DND-41 (cell line): ENCODE data around the gene PAGE2B.
"Not testable (repeated sequence)": the region's sequence is repeated elsewhere in the genome, so short reads cannot be mapped to it uniquely, and the experiment has no call there.

Experiments
- ATAC-seq: fragments of 200-7000 bp; cut with Tn5 transposase; 3 replicates; pipeline ENCODE4 v1.9.1; 2021; ENCODE audit warnings: low read depth; ENCODE audit not compliant: insufficient read depth
- DNase-seq: peaks from one replicate; pipeline ENCODE4 v3.0.0-alpha.2; 2020
- H2AFZ ChIP-seq: 2 replicates; pipeline ENCODE4 v1.6.0; 2012; ENCODE audit warnings: low read depth, low read length
- H3K27ac ChIP-seq: 2 replicates; pipeline ENCODE4 v1.5.1; 2012; ENCODE audit warnings: low read length, inconsistent platforms
- H3K27me3 ChIP-seq: fragments of 200-600 bp; sonication (generic); 2 replicates; pipeline ENCODE4 v1.6.0; 2012; ENCODE audit warnings: low read length, mild to moderate bottlenecking, inconsistent platforms; ENCODE audit not compliant: insufficient read depth, poor library complexity
- H3K36me3 ChIP-seq: 2 replicates; pipeline ENCODE4 v1.5.1; 2012; ENCODE audit warnings: low read length, inconsistent platforms; ENCODE audit not compliant: insufficient read depth
- H3K4me1 ChIP-seq: 2 replicates; pipeline ENCODE4 v1.5.1; 2012; ENCODE audit warnings: mild to moderate bottlenecking, low read length; ENCODE audit not compliant: insufficient read depth
- H3K4me2 ChIP-seq: 2 replicates; pipeline ENCODE4 v1.6.0; 2012; ENCODE audit warnings: mild to moderate bottlenecking, moderate library complexity, low read length, inconsistent platforms; ENCODE audit not compliant: insufficient read depth
- H3K4me3 ChIP-seq, 2 experiments: fragments of 200-600 bp in 1 of 2; shearing (Covaris generic) in 1 of 2; 2 replicates each; pipeline ENCODE4 v1.5.1; 2012 to 2016; ENCODE audit warnings: inconsistent platforms in 2 of 2, low read length in 2 of 2, mild to moderate bottlenecking in 2 of 2, low read depth in 1 of 2, moderate library complexity in 1 of 2
- H3K79me2 ChIP-seq: 2 replicates; pipeline ENCODE4 v1.6.0; 2012; ENCODE audit warnings: low read length, inconsistent platforms; ENCODE audit not compliant: insufficient read depth
- H3K9ac ChIP-seq: 2 replicates; pipeline ENCODE4 v1.6.0; 2012; ENCODE audit warnings: low read depth, mild to moderate bottlenecking, inconsistent platforms, low read length, moderate library complexity
- H3K9me3 ChIP-seq: 2 replicates; pipeline ENCODE4 v1.5.1; 2012; ENCODE audit warnings: low read length, moderate library complexity, mild to moderate bottlenecking, inconsistent platforms; ENCODE audit not compliant: insufficient read depth, severe bottlenecking
- H4K20me1 ChIP-seq: 2 replicates; pipeline ENCODE4 v1.6.0; 2012; ENCODE audit warnings: low read length; ENCODE audit not compliant: insufficient read depth
- EZH2 ChIP-seq: IDR thresholded peaks from 3 replicates; pipeline ENCODE4 v1.6.1; 2012; ENCODE audit warnings: borderline replicate concordance, low read depth, mild to moderate bottlenecking, moderate library complexity, low read length, inconsistent platforms; ENCODE audit not compliant: severe bottlenecking
- TF ChIP-seq, protein P1 (sequence below): IDR thresholded peaks from 2 replicates; pipeline ENCODE4 v1.5.1; 2012; ENCODE audit warnings: borderline replicate concordance, low read length, moderate library complexity, mild to moderate bottlenecking; ENCODE audit not compliant: poor library complexity, severe bottlenecking; ENCODE audit errors: extremely low read depth

The PAGE2B gene

DNA sequence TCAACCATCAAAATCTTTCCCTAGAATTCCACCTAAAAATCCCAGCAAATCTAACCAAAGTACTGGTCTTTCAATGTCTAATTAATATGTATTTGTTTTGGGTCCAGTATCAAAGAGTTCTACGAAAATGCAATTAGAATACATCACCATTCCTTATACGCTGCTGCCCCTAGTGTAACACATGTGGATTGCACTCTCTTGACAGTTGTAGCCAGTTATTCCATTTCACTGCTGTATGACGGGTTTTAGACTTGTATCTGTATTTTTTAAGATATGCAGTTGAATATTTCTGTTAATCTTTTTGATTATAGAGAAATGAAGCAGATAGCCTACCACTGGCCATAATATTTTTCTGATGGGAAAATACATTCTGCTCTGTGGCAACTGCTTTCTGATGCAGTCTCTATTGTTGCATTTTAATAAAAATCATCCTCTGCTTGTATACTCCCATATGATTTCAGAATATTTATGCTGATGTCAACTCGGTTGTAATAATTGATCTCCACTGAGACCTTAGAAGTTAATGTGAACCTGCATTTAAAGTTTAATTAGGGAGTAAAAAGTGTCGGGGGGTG is 17.1 kb upstream of the PAGE2B start:
- TF ChIP-seq, protein P1, sequence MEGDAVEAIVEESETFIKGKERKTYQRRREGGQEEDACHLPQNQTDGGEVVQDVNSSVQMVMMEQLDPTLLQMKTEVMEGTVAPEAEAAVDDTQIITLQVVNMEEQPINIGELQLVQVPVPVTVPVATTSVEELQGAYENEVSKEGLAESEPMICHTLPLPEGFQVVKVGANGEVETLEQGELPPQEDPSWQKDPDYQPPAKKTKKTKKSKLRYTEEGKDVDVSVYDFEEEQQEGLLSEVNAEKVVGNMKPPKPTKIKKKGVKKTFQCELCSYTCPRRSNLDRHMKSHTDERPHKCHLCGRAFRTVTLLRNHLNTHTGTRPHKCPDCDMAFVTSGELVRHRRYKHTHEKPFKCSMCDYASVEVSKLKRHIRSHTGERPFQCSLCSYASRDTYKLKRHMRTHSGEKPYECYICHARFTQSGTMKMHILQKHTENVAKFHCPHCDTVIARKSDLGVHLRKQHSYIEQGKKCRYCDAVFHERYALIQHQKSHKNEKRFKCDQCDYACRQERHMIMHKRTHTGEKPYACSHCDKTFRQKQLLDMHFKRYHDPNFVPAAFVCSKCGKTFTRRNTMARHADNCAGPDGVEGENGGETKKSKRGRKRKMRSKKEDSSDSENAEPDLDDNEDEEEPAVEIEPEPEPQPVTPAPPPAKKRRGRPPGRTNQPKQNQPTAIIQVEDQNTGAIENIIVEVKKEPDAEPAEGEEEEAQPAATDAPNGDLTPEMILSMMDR = peak; percentile 81
- no peak for TF ChIP-seq EZH2
- peak; percentile 70 for ATAC-seq

GRCh38 chrX:55067180-55067579 is 7.7 kb upstream of the PAGE2B start:
- not testable (repeated sequence) for H3K79me2 ChIP-seq, ATAC-seq, H3K9me3 ChIP-seq, H3K9ac ChIP-seq, H3K27ac ChIP-seq, H3K4me3 ChIP-seq, H2AFZ ChIP-seq, H4K20me1 ChIP-seq, H3K4me2 ChIP-seq, H3K36me3 ChIP-seq, H3K4me1 ChIP-seq, H3K27me3 ChIP-seq, DNase-seq

More for the DNA sequence above, 17.1 kb upstream of the PAGE2B start:
- no peak overlapping the region for H2AFZ ChIP-seq
- no peaks in the 10 kb centered on the region for H3K79me2 ChIP-seq
- no peaks in the 10 kb centered on the region for H3K27me3 ChIP-seq
- H3K4me3 ChIP-seq = no peak overlapping the region
- H3K9ac ChIP-seq = no peak overlapping the region
- H4K20me1 ChIP-seq = no peaks in the 10 kb centered on the region
- no peaks in the 10 kb centered on the region for H3K9me3 ChIP-seq
- no peak overlapping the region for H3K27ac ChIP-seq
- H3K4me1 ChIP-seq = peaks cover 7% of the 10 kb centered on the region; the same call in 1 of the 2 replicates
- peak; percentile 36 for DNase-seq
- H3K36me3 ChIP-seq = no peaks in the 10 kb centered on the region
- no peak overlapping the region; the same call in 1 of the 2 replicates for H3K4me2 ChIP-seq

DNA sequence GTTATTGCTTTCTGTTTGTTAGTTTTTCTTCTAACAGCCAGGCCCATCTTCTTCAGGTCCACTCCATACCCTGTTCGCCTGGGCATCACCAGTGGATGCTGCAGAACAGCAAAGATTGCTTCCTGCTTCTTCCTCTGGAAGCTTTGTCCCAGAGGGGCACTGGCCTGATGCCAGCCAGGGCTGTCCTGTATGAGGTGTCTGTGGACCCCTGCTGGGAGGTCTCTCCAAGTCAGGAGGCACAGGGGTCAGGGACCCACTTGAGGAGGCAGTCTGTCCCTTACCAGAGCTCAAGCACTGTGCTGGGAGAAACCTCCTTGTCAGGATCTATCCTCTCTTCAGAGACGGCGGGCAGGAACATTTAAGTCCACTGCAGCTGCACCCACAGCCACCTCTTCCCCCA is 2.5 kb upstream of the PAGE2B start:
- Histone ChIP-seq H4K20me1 (no peaks in the 10 kb centered on the region), H3K4me3 (no peak overlapping the region), H2AFZ (no peak overlapping the region), H3K79me2 (no peaks in the 10 kb centered on the region), H3K4me2 (no peak overlapping the region), H3K27ac (no peak overlapping the region), H3K27me3 (no peaks in the 10 kb centered on the region), H3K9me3 (no peaks in the 10 kb centered on the region), H3K36me3 (no peaks in the 10 kb centered on the region), H3K9ac (no peak overlapping the region), H3K4me1 (no peaks in the 10 kb centered on the region)
- DNase-seq (no peak), ATAC-seq (no peak)
- TF ChIP-seq, protein P1 = no peak
- no peak for TF ChIP-seq EZH2

- Histone ChIP-seq H3K36me3 (no peaks in the 10 kb centered on the region), H3K4me3 (no peak within 1 kb of the TSS)
Observed at GRCh38 chrX:55088795-55089489, 14.1 kb downstream of the PAGE2B start, which contains the start of gene PAGE2. TSS of gene PAGE2 (plus strand) at chrX:55089018. CDS start at chrX:55090021, 1,003 bp downstream.

More at GRCh38 chrX:55088795-55089489, 14.1 kb downstream of the PAGE2B start, which contains the start of gene PAGE2:
- H3K4me1 ChIP-seq = no peaks in the 10 kb centered on the region
- H3K4me2 ChIP-seq = no peak within 1 kb of the TSS
- H3K79me2 ChIP-seq = no peaks in the 10 kb centered on the region
- TF ChIP-seq, protein P1 = no peak
- TF ChIP-seq EZH2 = no peak
- no peak within 1 kb of the TSS for H3K9ac ChIP-seq
- H3K27me3 ChIP-seq = no peaks in the 10 kb centered on the region
- H3K9me3 ChIP-seq = no peaks in the 10 kb centered on the region
- no peaks in the 10 kb centered on the region for H4K20me1 ChIP-seq
- H3K27ac ChIP-seq = no peak within 1 kb of the TSS
- no peak within 1 kb of the TSS for H2AFZ ChIP-seq
- ATAC-seq (no peak), DNase-seq (no peak)
